Transverse colon (tissue), 4 donors: ENCODE measurements around the gene TIGD1. TPM values are rescaled to one million over a fixed set of nuclear protein-coding genes. Genes with fewer than 3 reads are reported as not detected.

Experiments
- DNase-seq: peaks from one replicate; pipeline ENCODE4 v3.0.0-alpha.2; 2019
- H3K27ac ChIP-seq, 4 donors: fragments of 200-600 bp; sonication (generic); 2 replicates each; pipeline ENCODE4 v1.5.1; 2016 to 2018; ENCODE audit warnings: inconsistent platforms in 4 of 4
- H3K27me3 ChIP-seq: fragments of 200-600 bp; sonication (generic); 2 replicates; pipeline ENCODE4 v1.5.1; 2017; ENCODE audit warnings: inconsistent platforms
- H3K36me3 ChIP-seq, 4 donors: fragments of 200-600 bp; sonication (generic); 2 replicates each; pipeline ENCODE4 v1.5.1; 2017 to 2019; ENCODE audit warnings: inconsistent platforms in 4 of 4
- H3K4me1 ChIP-seq, 4 donors: fragments of 200-600 bp; sonication (generic); 2 replicates each; pipeline ENCODE4 v1.5.1; 2017 to 2020; ENCODE audit warnings: inconsistent platforms in 4 of 4
- H3K4me3 ChIP-seq, 4 donors: fragments of 200-600 bp; sonication (generic); 1 replicate in 1 of 4; 2 replicates in 3 of 4; pipeline versions ENCODE4 v1.5.1 to v1.6.1; 2017 to 2019; ENCODE audit warnings: inconsistent platforms in 4 of 4
- H3K9me3 ChIP-seq, 2 donors: fragments of 200-600 bp; sonication (generic); 2 replicates each; pipeline ENCODE4 v1.5.1; 2017 to 2019; ENCODE audit warnings: inconsistent platforms in 2 of 2
- EP300 ChIP-seq: sonication (generic); formaldehyde crosslinking; IDR thresholded peaks from one replicate; pipeline ENCODE4 v1.6.1; 2017; ENCODE audit warnings: antibody characterized with exemption, low read depth
- POLR2A ChIP-seq: fragments of 450-650 bp; IDR thresholded peaks from one replicate; pipeline ENCODE4 v1.6.1; 2016; ENCODE audit warnings: antibody characterized with exemption, mild to moderate bottlenecking, moderate library complexity
- POLR2AphosphoS5 ChIP-seq, 3 donors: sonication (generic); formaldehyde crosslinking; IDR thresholded peaks; one replicate each; pipeline ENCODE4 v1.6.1; 2016; ENCODE audit warnings: antibody characterized with exemption in 3 of 3
- WGBS, 2 donors: methylation state at CpG; one replicate each; pipeline ENCODE4 v1.1.5; 2018; ENCODE audit warnings: low coverage in 1 of 2; 5-methylcytosine and 5-hydroxymethylcytosine counted together
- in situ Hi-C, 4 donors: fragments of 200-750 bp; cut with MboI; loops; one replicate each; pipeline versions ENCODE4 v1.15.0 to v1.15.1; 2017; ENCODE audit warnings: low sequenced_read_pairs in 3 of 4, low pct_ligation_motif_present in 1 of 4, low pct_unique_long_range_greater_than_20kb in 1 of 4
- intact Hi-C: fragments of 100-400 bp; cut with DNase I; formaldehyde crosslinking; loops from one replicate; pipeline ENCODE4 v1.15.1; 2023; ENCODE audit warnings: low total_unique reads
- total RNA-seq, 4 donors: library from RNA; depleted of rRNA; stranded (reverse); fragments of >200 nt; gene quantifications; one replicate each; pipeline ENCODE4 v1.1.0, GENCODE V29; 2016
- TF ChIP-seq, protein P1 (sequence below), 5 experiments: fragments of 200-600 bp in 3 of 5; fragments of 450-650 bp in 2 of 5; sonication (generic) in 3 of 5; IDR thresholded peaks; 1 replicate in 2 of 5; 2 replicates in 3 of 5; pipeline ENCODE4 v1.5.1; 2016 to 2017; ENCODE audit warnings: antibody characterized with exemption in 5 of 5, inconsistent platforms in 3 of 5, mild to moderate bottlenecking in 2 of 5, moderate library complexity in 1 of 5

TIGD1 gene
- total RNA-seq, 4 donors from 2014 or later, result 4.6 to 23.1 (median 11.9) TPM

DNA sequence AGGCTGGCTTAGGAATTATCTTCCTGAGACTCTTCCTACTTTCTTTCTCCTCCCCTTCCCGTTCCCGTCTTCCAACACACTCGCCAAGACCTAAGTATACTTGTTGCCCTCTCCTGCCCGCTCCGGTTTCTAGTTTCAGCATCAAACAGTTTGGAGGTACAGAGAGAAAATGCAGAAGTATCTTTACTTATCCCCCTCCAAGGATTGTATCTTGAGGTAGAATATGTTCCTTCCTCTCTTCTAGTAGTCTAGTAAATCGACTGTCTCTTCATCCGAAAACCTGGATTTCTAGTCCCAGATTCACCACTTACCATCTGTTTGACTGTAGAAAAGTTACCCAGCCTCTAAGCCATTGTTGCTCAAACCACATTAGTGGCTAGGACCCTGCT, 887 bp upstream of the TIGD1 start:
- no peak for TF ChIP-seq POLR2A
- TF ChIP-seq EP300, result no peak
- no peak for TF ChIP-seq POLR2AphosphoS5 (IDR thresholded peaks at IDR 0.05)
- TF ChIP-seq, protein P1, sequence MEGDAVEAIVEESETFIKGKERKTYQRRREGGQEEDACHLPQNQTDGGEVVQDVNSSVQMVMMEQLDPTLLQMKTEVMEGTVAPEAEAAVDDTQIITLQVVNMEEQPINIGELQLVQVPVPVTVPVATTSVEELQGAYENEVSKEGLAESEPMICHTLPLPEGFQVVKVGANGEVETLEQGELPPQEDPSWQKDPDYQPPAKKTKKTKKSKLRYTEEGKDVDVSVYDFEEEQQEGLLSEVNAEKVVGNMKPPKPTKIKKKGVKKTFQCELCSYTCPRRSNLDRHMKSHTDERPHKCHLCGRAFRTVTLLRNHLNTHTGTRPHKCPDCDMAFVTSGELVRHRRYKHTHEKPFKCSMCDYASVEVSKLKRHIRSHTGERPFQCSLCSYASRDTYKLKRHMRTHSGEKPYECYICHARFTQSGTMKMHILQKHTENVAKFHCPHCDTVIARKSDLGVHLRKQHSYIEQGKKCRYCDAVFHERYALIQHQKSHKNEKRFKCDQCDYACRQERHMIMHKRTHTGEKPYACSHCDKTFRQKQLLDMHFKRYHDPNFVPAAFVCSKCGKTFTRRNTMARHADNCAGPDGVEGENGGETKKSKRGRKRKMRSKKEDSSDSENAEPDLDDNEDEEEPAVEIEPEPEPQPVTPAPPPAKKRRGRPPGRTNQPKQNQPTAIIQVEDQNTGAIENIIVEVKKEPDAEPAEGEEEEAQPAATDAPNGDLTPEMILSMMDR (IDR thresholded peaks at IDR 0.05), result no peak
- H3K36me3 ChIP-seq, result no peaks in the 10 kb centered on the region
- peaks cover 7 to 31% (median 17%) of the 10 kb centered on the region in 4 donors for H3K4me1 ChIP-seq
- in situ Hi-C loops, result no loop called here
- intact Hi-C loops, result no loop called here
- H3K27ac ChIP-seq, result peak overlapping the region; percentile 96 to 100 (median 98)
- no peaks in the 10 kb centered on the region for H3K27me3 ChIP-seq
- 2 to 12% methylated on average over 7 of the region's 7 CpGs for WGBS, 2 donors
- DNase-seq, result no peak
- no peaks in the 10 kb centered on the region for H3K9me3 ChIP-seq
- peak overlapping the region; percentile 69 to 96 (median 88) for H3K4me3 ChIP-seq

DNA sequence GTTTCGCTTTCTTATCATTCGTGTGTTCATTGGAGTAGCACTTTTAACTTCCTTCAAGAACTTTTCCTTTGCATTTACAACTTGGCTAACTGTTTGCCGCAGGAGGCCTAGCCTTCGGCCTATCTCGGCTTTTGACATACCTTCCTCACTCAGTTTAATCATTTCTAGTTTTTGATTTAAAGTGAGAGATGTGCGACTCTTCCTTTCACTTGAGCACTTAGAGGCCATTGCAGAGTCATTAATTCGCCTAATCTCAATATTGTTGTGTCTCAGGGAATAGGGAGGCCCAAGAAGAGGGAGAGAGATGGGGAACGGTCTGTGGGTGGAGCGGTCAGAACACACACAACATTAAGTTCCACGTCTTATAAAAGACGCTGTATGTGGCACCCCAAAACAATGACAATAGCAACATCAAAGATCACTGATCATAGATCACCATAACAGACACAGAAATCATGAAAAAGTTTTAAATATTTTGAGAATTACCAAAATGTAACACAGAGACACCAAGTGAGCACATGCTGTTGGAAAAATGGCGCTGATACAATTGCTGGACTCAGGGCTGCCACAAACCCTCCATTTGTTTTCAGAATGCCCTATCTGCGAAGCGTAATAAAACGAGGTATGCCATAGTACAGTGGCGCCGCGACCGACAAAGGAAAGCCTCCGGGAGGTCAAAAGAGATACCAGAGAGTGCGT, 553 bp downstream of the TIGD1 start:
- H3K4me3 ChIP-seq, result peak overlapping the region; percentile 69 to 96 (median 88)
- 36 to 46% methylated on average over 13 to 21 of the region's 21 CpGs for WGBS, 2 donors
- peak overlapping the region; percentile 96 to 100 (median 98) for H3K27ac ChIP-seq
- no peaks in the 10 kb centered on the region for H3K27me3 ChIP-seq
- TF ChIP-seq EP300 (no peak), POLR2AphosphoS5 (IDR thresholded peaks at IDR 0.05) (no peak), POLR2A (no peak)
- TF ChIP-seq, protein P1 (IDR thresholded peaks at IDR 0.05), result no peak
- H3K4me1 ChIP-seq, result peaks cover 7 to 31% (median 17%) of the 10 kb centered on the region in 4 donors
- in situ Hi-C loops, result no loop called here
- no peaks in the 10 kb centered on the region for H3K9me3 ChIP-seq
- intact Hi-C loops, result no loop called here
- H3K36me3 ChIP-seq, result no peaks in the 10 kb centered on the region
- DNase-seq, result no peak

DNA sequence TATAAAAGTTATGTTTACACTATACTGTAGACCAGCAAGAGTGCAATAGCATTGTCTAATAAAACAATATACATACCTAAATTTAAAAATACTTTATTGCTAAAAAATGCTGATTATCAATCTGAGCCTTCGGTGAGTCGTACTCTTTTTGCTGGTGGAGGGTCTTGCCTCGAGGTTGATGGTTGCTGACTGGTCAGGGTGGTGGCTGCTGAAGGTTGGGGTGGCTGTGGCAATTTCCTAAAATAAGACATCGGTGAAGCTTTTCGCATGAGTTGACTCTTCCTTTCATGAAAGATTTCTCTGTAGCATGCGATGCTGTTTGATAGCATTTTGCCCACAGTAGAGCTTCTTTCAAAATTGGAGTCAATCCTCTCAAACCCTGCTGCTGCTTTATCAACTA, 2.4 kb downstream of the TIGD1 start:
- H3K27ac ChIP-seq, result no peak overlapping the region
- DNase-seq, result no peak
- no peaks in the 10 kb centered on the region for H3K9me3 ChIP-seq
- in situ Hi-C loops, result no loop called here
- intact Hi-C loops, result no loop called here
- no peaks in the 10 kb centered on the region for H3K36me3 ChIP-seq
- 96% methylated on average over 6 of the region's 6 CpGs for WGBS, 2 donors
- peaks cover 7 to 20% (median 17%) of the 10 kb centered on the region in 4 donors for H3K4me1 ChIP-seq
- no peak for TF ChIP-seq EP300
- no peak for TF ChIP-seq POLR2A
- TF ChIP-seq, protein P1 (IDR thresholded peaks at IDR 0.05), result no peak
- TF ChIP-seq POLR2AphosphoS5 (IDR thresholded peaks at IDR 0.05), result no peak
- no peak overlapping the region for H3K4me3 ChIP-seq
- no peaks in the 10 kb centered on the region for H3K27me3 ChIP-seq

DNA sequence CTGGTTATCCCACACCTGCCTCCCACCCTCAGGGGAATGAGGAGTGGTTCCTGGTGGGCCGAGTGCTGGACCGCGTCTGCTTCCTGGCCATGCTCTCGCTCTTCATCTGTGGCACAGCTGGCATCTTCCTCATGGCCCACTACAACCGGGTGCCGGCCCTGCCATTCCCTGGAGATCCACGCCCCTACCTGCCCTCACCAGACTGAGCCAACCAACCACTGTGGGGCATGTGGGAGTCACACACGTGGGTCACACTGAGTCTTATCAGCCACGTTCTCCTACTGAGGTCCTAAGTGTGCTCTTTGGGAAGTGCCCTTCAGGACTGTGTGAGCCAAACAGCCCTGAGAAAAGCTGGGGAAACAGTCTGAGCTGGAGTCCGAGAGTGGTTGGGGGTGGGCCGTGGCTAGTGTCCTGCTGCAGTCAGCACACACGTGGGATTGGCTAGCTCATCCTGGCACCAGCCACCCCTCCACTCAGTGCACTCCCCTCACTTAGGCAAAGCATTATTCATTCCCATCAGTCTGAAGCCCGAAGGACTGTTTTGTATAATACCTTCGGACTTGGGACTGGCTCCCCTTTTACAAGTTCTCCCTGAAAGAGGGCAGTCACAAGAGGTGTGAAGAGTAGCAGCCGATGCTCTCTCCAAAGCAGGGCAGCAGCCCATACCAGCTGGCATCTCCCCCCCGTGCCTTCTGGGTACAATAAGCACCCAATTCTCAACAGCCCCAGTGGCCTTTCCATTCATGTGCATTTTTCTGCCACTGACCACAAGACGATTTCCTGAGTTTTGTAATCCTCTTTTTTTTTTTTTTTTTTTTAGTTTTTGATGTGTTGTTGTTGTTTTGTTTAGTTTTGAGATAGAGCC, 4.6 kb downstream of the TIGD1 start:
- WGBS, 2 donors, result 93 to 100% methylated on average over 2 to 17 of the region's 17 CpGs
- intact Hi-C loops (no loop called here), in situ Hi-C loops (no loop called here)
- DNase-seq, result no peak
- H3K4me3 ChIP-seq, result no peak overlapping the region
- H3K9me3 ChIP-seq, result no peaks in the 10 kb centered on the region
- TF ChIP-seq EP300, result no peak
- TF ChIP-seq, protein P1 (IDR thresholded peaks at IDR 0.05), result no peak
- no peak for TF ChIP-seq POLR2A
- no peak for TF ChIP-seq POLR2AphosphoS5 (IDR thresholded peaks at IDR 0.05)
- H3K4me1 ChIP-seq, result peaks cover 3 to 9% (median 5%) of the 10 kb centered on the region in 4 donors
- H3K36me3 ChIP-seq, result no peaks in the 10 kb centered on the region
- H3K27me3 ChIP-seq, result peaks cover 1% of the 10 kb centered on the region
- H3K27ac ChIP-seq, result no peak overlapping the region
